DND-41 (cell line): ENCODE results near the gene MTM1.

Experiments used
- EZH2 ChIP-seq: IDR thresholded peaks from 3 replicates; pipeline ENCODE4 v1.6.1; 2012; ENCODE audit warnings: borderline replicate concordance, low read depth, mild to moderate bottlenecking, moderate library complexity, low read length, inconsistent platforms; ENCODE audit not compliant: severe bottlenecking
- TF ChIP-seq, protein P1 (sequence below): IDR thresholded peaks from 2 replicates; pipeline ENCODE4 v1.5.1; 2012; ENCODE audit warnings: borderline replicate concordance, low read length, moderate library complexity, mild to moderate bottlenecking; ENCODE audit not compliant: poor library complexity, severe bottlenecking; ENCODE audit errors: extremely low read depth

DNA sequence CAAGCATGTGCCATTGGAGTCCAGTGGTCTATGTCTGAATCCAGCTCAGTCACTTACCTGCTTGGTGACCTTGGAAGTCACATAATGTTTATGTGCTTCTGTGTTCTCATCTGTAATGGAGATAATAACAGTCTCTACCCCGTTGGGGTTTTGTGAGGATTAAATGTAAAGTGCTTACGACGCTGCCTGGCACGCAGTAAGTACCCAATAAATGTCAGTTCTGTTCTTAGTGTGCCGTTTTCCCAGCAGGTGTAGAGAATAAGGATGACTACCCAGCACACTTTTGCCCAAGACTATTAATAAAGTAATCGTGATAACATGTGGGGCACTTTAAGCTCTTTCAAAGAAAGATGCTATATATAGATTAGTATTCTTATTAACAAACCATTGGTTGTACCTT lies 56.7 kb downstream of the MTM1 start:
- TF ChIP-seq, protein P1, sequence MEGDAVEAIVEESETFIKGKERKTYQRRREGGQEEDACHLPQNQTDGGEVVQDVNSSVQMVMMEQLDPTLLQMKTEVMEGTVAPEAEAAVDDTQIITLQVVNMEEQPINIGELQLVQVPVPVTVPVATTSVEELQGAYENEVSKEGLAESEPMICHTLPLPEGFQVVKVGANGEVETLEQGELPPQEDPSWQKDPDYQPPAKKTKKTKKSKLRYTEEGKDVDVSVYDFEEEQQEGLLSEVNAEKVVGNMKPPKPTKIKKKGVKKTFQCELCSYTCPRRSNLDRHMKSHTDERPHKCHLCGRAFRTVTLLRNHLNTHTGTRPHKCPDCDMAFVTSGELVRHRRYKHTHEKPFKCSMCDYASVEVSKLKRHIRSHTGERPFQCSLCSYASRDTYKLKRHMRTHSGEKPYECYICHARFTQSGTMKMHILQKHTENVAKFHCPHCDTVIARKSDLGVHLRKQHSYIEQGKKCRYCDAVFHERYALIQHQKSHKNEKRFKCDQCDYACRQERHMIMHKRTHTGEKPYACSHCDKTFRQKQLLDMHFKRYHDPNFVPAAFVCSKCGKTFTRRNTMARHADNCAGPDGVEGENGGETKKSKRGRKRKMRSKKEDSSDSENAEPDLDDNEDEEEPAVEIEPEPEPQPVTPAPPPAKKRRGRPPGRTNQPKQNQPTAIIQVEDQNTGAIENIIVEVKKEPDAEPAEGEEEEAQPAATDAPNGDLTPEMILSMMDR: no peak
- no peak for TF ChIP-seq EZH2
